ENCODE data around the gene BCAN. TPM values are rescaled to one million over a fixed set of nuclear protein-coding genes. Genes with fewer than 3 reads are reported as not detected.
A peak's percentile ranks its signal among the peaks of the same experiment; 100 is the strongest.

BCAN gene
- total RNA-seq, 3 donors from 2014 or later (not counting 1 experiment from before 2014, with no cell fraction given): 0.18 to 0.25 (median 0.19) TPM

GRCh38 chr1:156682166-156682890 is 40.4 kb downstream of the BCAN start:
- Mint-ChIP-seq H3K27me3 (ENCODE audit: low read depth in 2 of 2) (peaks cover 36 to 39% of the 10 kb centered on the region in 2 donors), H3K4me3 (no peak overlapping the region), H3K36me3 (no peaks in the 10 kb centered on the region), H3K27ac (no peak overlapping the region), H3K4me1 (peaks cover 5 to 12% of the 10 kb centered on the region in 2 donors), H3K9me3 (no peaks in the 10 kb centered on the region)
- TF ChIP-seq, protein P1, sequence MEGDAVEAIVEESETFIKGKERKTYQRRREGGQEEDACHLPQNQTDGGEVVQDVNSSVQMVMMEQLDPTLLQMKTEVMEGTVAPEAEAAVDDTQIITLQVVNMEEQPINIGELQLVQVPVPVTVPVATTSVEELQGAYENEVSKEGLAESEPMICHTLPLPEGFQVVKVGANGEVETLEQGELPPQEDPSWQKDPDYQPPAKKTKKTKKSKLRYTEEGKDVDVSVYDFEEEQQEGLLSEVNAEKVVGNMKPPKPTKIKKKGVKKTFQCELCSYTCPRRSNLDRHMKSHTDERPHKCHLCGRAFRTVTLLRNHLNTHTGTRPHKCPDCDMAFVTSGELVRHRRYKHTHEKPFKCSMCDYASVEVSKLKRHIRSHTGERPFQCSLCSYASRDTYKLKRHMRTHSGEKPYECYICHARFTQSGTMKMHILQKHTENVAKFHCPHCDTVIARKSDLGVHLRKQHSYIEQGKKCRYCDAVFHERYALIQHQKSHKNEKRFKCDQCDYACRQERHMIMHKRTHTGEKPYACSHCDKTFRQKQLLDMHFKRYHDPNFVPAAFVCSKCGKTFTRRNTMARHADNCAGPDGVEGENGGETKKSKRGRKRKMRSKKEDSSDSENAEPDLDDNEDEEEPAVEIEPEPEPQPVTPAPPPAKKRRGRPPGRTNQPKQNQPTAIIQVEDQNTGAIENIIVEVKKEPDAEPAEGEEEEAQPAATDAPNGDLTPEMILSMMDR (IDR thresholded peaks at IDR 0.05): no peak
- DNase-seq: no peak
- Histone ChIP-seq H3K9me3 (ENCODE audit: control insufficient read depth, insufficient read depth, low read length) (no peaks in the 10 kb centered on the region), H3K4me1 (ENCODE audit: control insufficient read depth, insufficient read depth, low read length) (peaks cover 13% of the 10 kb centered on the region), H3K4me3 (ENCODE audit: low read length) (no peak overlapping the region), H3K27ac (ENCODE audit: low read length) (no peak overlapping the region), H3K36me3 (ENCODE audit: control insufficient read depth, insufficient read depth, low read length) (no peaks in the 10 kb centered on the region), H3K27me3 (ENCODE audit: control insufficient read depth, insufficient read depth, low read length) (peaks cover 32% of the 10 kb centered on the region)
- intact Hi-C loops (cut with micrococcal nuclease): no loop called here
- WGBS (ENCODE audit: insufficient coverage): 69% methylated on average over 3 of the region's 5 CpGs
- no peak for ATAC-seq

GRCh38 chr1:156684227-156684782 is 42.4 kb downstream of the BCAN start:
- Mint-ChIP-seq H3K27ac (no peak overlapping the region), H3K4me1 (peaks cover under 1 to 1% of the 10 kb centered on the region in 2 donors), H3K4me3 (no peak overlapping the region), H3K9me3 (no peaks in the 10 kb centered on the region), H3K36me3 (no peaks in the 10 kb centered on the region), H3K27me3 (ENCODE audit: low read depth in 2 of 2) (peaks cover 27 to 30% of the 10 kb centered on the region in 2 donors)
- Histone ChIP-seq H3K27me3 (ENCODE audit: control insufficient read depth, insufficient read depth, low read length) (peaks cover 25% of the 10 kb centered on the region), H3K36me3 (ENCODE audit: control insufficient read depth, insufficient read depth, low read length) (no peaks in the 10 kb centered on the region), H3K4me1 (ENCODE audit: control insufficient read depth, insufficient read depth, low read length) (peaks cover 8% of the 10 kb centered on the region), H3K9me3 (ENCODE audit: control insufficient read depth, insufficient read depth, low read length) (no peaks in the 10 kb centered on the region), H3K27ac (ENCODE audit: low read length) (no peak overlapping the region), H3K4me3 (ENCODE audit: low read length) (no peak overlapping the region)
- peak in 1 of 2 donors; percentile 55 for DNase-seq
- 38% methylated on average over 5 of the region's 5 CpGs for WGBS (ENCODE audit: insufficient coverage)
- intact Hi-C loops (cut with micrococcal nuclease): no loop called here
- TF ChIP-seq, protein P1 (IDR thresholded peaks at IDR 0.05): no peak
- ATAC-seq: no peak

DNA sequence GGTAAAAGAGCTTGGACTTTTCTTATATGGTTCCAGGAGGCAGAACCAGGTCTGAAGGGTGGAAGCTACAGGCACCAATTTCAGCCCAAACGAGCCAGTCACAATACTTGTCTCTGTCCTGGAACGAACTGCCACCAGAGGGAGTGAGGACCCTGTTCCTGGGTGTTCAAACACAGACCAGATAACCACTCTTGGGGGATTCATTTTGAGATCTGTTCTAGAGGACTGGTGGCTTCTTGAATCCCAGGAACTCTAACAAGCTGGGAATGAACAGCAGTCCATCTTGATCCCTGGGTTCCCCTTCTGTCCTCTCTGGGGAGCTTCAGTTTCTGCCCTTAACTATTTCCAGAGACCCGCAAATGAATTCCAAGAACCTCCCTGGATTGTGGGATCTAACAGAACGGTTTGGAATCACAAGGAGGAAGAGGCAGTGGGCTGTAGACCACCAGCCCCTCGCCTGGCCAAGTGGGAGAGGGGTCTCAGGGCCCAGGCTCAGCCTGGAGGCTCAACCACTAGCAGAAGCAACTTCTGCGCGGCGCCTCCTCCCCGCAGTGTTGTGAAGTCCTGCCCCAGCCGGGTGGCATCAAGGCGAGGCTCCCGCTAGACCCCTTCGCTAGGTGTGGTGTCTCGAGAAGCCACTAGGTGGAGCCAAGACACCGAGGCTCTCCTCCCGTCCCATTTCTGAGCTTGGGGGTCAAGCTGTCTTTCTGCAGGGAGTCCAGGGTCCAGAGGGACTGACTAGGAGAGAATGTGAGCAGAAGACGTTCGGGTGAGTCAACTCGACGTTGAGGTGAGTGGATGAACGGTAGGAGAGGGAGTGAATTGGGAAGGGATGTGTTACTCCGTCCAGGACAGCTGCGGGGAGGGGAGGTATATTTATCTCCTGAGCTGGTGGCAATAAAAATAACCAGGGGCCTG is 47.4 kb downstream of the BCAN start:
- DNase-seq (peak; percentile 68 to 88), ATAC-seq (peak; percentile 91 to 99 (median 98))
- Mint-ChIP-seq H3K9me3 (no peaks in the 10 kb centered on the region), H3K36me3 (no peaks in the 10 kb centered on the region), H3K27me3 (ENCODE audit: low read depth in 2 of 2) (peaks cover 33 to 38% of the 10 kb centered on the region in 2 donors), H3K4me3 (no peak overlapping the region), H3K27ac (peak overlapping the region in 1 of 2 donors; percentile 21), H3K4me1 (peaks cover 7 to 21% of the 10 kb centered on the region in 2 donors)
- H3K4me3 ChIP-seq (ENCODE audit: low read length): no peak overlapping the region
- TF ChIP-seq, protein P1 (IDR thresholded peaks at IDR 0.05): peak; percentile 87
- H3K27me3 ChIP-seq (ENCODE audit: control insufficient read depth, insufficient read depth, low read length): peaks cover 50% of the 10 kb centered on the region
- no peaks in the 10 kb centered on the region for H3K36me3 ChIP-seq (ENCODE audit: control insufficient read depth, insufficient read depth, low read length)
- no peak overlapping the region for H3K27ac ChIP-seq (ENCODE audit: low read length)
- H3K9me3 ChIP-seq (ENCODE audit: control insufficient read depth, insufficient read depth, low read length): no peaks in the 10 kb centered on the region
- WGBS (ENCODE audit: insufficient coverage): 4% methylated on average over 23 of the region's 23 CpGs
- peaks cover 8% of the 10 kb centered on the region for H3K4me1 ChIP-seq (ENCODE audit: control insufficient read depth, insufficient read depth, low read length)
- intact Hi-C loops (cut with micrococcal nuclease): loop anchor here (1.0 kb wide), 2 partner anchors 36 to 201 kb away; no protein-coding TSS in a partner anchor

All from natural killer cell (primary cell).